CD4-positive, alpha-beta T cell treated with Interleukin-17A for 1 hour (primary cell): ENCODE data around the gene TOP2B.

ENCODE experiments used
- DNase-seq: peaks from one replicate; pipeline ENCODE4 v3.0.0-alpha.2; 2020

Gene TOP2B

GRCh38 chr3:25665315-25666280 is 891 bp upstream of the TOP2B start:
- DNase-seq = peak; percentile 23

DNA sequence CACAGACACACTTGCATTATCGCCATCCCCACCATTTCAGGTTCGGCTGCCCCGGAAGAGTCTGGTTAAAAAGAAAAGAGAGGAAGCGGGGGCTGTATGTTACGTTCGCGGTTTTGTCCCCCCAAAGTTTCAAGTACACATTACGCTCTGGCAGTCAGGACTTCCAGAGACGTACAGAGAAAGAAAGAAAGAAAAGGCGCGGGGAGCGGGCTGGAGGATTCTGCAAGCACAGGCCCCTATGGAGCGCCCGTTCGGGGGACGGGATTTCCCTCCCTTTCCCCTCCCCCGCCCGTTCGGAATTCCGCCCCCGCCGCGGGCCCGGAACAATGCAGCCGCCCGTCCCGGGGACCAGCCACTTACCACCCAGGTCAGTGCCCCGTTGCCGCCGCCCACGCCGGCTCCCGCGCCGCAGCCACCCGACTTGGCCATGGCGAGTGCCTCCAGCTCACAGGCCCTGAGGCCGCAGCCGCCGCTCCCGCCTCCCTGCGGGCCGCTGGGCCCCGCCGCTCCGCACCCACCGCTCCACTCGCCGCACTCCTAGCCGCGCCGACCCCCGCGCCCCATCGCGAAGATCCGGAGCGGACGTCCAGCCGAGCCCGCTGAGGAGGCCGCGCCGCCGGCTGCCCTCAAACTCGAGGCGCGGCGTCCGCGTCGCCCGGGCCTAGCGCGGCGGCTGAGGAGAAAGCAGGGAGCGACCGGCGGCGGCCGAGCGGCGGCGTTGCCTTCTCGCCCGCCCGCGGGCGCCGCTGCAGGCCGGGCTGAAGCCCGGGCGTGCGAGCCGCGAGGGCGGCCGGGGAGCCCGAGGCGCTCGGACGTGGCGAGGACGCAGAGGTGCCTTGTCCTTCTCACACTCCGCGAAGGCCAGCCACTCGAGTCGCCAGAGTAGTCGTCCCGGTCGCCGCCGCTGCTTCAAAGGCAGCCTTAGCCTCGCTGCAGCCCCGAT is 567 bp downstream of the TOP2B start:
- peak; percentile 64 for DNase-seq

GRCh38 chr3:25663347-25663868 is 1.3 kb downstream of the TOP2B start:
- peak; percentile 52 for DNase-seq

DNA sequence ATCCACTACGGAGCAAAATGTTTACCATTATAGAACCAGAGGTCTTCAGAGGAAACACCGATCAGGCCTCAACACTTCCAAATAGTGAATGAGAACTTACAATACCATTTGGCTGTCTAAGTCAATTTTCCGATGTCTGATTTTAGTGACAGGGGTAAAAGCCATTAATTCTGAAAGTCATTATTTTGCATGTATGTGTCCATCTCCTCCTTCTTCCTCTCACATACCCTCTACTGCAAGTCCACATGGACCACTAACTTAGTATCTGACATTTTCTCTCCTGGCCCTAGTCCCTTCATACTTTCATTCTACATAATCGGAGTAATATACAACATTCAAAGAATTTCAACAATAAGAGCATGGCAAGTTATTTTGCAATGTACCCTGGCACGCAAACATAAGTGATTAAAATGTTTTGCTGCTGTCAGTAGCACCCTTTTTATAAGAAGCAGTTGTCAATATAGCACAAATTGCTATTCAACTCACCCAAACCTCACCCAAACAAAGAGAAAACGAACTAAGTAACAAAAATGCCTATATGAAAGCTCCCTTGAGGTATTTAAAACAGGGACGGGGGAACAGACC is 1.9 kb downstream of the TOP2B start:
- no peak for DNase-seq

DNA sequence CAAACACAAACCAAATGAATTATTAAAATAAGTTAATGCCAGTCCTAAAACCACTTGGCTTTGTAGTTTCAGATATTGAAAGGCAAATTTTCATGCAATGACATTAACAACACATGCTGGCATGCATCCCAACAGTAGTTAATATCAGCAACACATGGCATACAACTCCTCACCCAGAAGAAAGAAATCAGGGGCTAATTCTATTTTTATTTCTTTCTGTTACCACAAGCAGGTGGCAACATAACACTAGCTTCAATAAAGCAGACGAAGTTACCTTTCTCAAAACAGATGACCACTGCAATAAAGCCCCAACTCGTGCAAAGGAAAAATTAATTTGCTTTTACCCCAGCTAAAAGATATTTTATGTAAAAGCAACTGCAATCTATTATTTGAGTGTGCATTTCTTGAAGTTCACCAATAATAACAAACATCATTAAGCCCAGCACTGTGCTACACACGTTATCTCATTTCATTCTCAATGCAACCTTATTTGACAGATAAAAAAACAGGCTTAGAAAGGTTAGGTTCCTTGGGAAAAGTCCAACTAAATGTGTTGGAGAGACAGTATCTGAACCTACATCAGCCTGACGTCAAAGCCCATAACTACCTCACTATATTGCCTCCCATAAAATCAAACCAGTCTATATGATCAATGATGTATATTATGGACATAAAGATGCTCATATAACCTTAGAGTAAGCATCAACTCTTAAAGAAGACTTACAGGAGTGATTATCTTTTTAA is 2.8 kb downstream of the TOP2B start:
- DNase-seq = no peak

DNA sequence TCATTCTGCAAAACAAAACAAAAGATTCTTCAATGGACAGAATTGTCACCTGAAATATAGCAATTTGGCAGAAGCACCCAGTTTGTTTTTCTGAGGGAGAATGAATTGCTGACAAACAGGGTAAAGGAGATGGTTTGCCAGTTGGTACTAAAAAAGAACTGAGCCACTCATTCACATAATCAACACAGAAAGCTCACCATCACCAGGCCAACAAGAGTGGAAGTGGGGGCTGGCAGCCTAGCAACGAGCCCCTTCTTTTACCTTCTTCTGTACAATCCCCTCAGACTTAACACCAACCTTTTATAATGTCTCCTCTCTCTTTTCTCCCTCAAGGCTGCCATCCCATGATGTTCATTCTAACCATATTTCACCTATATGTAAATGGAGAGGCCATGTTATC is 5.9 kb downstream of the TOP2B start:
- no peak for DNase-seq

GRCh38 chr3:25657293-25657692 is 7.4 kb downstream of the TOP2B start:
- DNase-seq = no peak

DNA sequence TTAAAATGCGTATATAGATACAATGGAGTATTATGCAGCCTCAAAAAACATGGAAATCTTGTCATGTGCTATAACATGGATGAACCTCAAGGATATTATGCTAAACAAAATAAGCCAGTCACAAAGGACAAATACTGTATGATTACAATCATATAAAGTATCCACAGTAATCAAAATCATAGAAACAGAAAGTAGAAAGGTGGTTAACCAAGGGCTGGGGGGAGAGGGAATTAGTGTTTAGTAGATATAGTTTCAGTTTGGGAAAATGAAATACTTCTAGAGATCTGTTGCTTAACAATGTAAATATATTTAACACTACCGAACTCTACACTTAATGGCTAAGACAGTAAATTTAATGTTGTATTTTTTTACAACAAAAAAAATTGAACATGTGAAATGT is 9.0 kb downstream of the TOP2B start:
- no peak for DNase-seq

DNA sequence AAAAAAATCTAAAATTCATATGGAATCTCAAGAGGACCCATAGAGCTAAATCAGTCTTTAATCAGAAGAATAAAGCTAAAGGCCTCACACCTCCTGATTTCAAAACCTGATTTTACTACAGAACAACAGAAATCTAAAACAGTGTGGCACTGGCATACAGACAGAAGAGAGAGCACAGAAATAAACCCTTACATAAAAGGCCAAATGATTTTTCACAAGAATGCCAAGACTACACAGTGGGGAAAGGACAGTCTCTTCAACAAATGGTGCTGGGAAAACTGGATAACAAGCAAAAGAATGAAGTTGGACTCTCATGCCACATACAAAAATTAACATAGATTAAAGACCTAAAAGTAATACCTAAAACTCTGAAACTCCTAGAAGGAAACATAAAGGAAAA is 10.1 kb downstream of the TOP2B start:
- DNase-seq = no peak

GRCh38 chr3:25653322-25653721 is 11.4 kb downstream of the TOP2B start:
- DNase-seq = no peak

GRCh38 chr3:25652921-25653320 is 11.8 kb downstream of the TOP2B start:
- no peak for DNase-seq

GRCh38 chr3:25648925-25649830 is 15.5 kb downstream of the TOP2B start:
- no peak for DNase-seq

DNA sequence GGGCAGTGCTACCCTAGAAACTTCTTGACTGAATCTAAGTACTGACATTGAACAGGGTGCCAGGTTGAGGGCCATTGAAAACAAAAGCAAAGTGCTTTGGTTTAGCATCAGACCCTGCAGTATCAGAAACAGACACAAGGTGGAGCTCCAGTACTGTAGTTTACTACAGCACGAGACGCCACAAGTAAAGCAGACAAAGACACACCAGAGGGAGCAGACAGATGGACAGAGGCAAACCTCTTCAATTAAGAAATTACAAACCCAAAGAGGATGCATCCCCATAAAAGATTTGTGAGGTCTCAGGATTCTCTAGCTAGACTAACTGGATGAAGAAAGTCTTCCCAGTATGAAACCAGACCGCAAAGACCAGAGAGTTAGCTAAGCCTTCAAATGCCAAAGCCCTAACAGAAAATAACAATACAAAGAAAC is 16.6 kb downstream of the TOP2B start:
- DNase-seq = peak; percentile 89

DNA sequence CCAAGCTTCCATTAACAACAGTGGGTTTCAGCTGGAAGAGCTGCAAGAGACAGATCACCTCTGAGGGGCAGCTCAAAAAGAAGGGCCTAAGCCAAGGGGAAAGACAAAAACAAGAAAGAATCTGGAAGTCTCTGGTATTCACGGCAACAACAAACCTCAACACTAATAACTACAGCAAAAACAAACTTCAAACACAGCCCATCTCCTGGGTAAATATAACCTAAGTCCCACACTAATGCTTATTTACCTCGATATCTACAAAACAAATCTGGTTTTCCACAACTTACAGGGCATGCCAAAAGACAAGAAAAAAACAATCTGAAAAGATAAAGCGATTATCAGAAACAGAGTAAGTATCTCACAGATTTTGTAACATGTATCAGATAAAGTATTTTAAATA is 29.7 kb downstream of the TOP2B start:
- no peak for DNase-seq

- no peak for DNase-seq
Measured at GRCh38 chr3:25633919-25634318, 30.8 kb downstream of the TOP2B start.

GRCh38 chr3:25631989-25632388 is 32.7 kb downstream of the TOP2B start:
- no peak for DNase-seq

DNA sequence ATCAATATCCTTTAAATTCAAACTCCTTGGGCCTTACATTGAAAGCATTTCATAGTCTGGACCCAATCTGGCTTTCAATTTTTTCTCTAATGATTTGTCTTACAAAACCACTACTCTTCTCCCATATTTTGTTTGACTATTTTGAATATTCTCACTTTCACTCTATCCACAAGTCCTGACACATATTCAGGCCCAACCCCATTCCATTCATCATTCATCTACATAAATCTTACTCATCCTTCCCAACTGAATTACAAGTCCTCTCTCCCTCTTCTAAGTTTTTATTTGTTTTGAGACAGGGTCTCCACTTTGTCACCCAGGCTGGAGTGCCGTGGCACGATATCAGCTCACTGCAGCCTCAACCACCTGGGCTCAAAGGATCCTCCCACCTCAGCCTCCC is 43.6 kb downstream of the TOP2B start:
- no peak for DNase-seq

- DNase-seq = no peak
Measured at GRCh38 chr3:25620493-25620892, 44.2 kb downstream of the TOP2B start.

DNA sequence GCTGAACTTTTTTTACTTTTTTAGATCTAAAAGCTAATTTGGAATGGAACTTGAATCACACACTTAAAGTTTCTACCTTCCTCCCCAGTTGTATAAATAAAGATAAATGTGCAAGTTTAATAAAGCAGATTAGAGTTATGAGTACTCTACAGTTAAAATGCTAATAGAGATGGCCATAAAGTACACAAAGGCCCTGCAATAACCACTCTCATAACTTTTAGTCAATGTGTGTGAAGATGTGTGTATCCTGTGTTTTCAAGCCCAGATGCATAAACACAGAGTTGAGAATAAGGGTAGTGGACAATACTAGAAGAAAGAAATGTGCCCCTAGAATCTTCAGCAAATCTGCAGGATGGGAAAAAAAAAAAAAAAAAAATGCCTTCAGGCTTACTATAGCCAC is 45.3 kb downstream of the TOP2B start:
- no peak for DNase-seq

- DNase-seq = no peak
Measured at GRCh38 chr3:25618028-25618427, 46.7 kb downstream of the TOP2B start.

DNA sequence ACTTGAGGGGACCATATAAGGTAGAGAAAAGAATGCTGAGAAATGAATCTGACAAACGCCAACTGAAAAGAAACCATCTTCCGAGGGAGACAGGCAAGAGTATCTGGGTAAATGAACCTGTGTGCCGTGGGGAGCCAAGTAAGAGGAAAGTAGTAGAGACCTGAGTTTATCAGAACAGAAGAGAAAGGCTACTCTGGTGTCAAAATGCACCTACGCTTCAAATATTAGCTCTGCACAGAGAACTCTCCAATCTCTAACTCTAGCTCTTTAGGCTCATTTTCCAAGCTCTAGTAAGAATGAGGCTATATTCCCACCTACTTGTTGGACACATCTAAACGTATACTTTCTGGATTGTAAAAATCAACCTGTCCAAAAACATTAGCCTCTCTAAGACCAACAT is 53.5 kb downstream of the TOP2B start:
- DNase-seq = no peak
